Effector memory CD4-positive, alpha-beta T cell (primary cell): Measurements from ENCODE around the gene ALKBH5.
A peak's percentile ranks its signal among the peaks of the same experiment; 100 is the strongest.
"Not testable (repeated sequence)": the region's sequence is repeated elsewhere in the genome, so short reads cannot be mapped to it uniquely, and the experiment has no call there.

ENCODE experiments used
- DNase-seq, 3 donors: peaks; one replicate each; pipeline ENCODE4 v3.0.0-alpha.2; 2020
- H3K27ac ChIP-seq: 2 replicates; pipeline ENCODE4 v1.7.0; 2013; ENCODE audit warnings: mild to moderate bottlenecking, low read length, moderate library complexity; ENCODE audit not compliant: insufficient read depth, poor library complexity, severe bottlenecking
- H3K27me3 ChIP-seq: replicated peaks from 2 replicates; pipeline ENCODE4 v1.7.0; 2013; ENCODE audit warnings: mild to moderate bottlenecking, low read length; ENCODE audit not compliant: insufficient read depth, control insufficient read depth, poor library complexity, severe bottlenecking
- H3K36me3 ChIP-seq: 2 replicates; pipeline ENCODE4 v1.7.0; 2013; ENCODE audit warnings: mild to moderate bottlenecking, low read length, moderate library complexity; ENCODE audit not compliant: control insufficient read depth, insufficient read depth
- H3K4me1 ChIP-seq: 2 replicates; pipeline ENCODE4 v1.7.0; 2013; ENCODE audit warnings: low read length, mild to moderate bottlenecking; ENCODE audit not compliant: control insufficient read depth, insufficient read depth, poor library complexity, severe bottlenecking
- H3K4me3 ChIP-seq: 2 replicates; pipeline ENCODE4 v1.7.0; 2013; ENCODE audit warnings: low read length, low read depth, mild to moderate bottlenecking; ENCODE audit not compliant: insufficient read depth, poor library complexity, severe bottlenecking
- H3K9me3 ChIP-seq: 2 replicates; pipeline ENCODE4 v1.7.0; 2013; ENCODE audit warnings: mild to moderate bottlenecking, low read length, moderate library complexity; ENCODE audit not compliant: control insufficient read depth

The ALKBH5 gene

DNA sequence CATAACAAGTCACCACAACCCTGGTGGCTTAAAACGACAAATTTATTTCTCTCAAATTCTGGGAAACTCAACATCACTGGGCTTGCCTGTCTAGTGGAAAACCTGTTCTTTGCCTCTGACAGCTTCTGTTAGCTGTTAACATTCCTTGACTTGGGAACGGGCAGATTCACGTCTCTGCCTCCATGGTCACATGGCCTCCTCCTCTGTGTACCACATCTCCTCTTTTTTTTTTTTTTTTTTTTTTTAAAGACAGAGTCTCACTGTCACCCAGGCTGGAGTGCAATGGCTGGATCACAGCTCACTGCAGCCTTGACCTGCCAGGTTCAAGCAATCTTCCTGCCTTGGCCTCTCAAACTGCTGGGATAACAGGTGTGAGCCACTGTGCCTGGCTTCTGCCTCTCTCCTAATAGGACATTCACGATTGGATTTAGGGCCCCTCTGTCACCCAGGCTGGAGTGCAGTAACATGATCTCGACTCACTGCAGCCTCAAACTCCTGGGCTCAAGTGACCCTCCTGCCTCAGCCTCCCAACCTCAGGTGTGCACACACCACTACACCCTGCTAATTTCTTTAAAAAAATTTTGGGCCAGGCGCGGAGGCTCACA lies 30.1 kb downstream of the ALKBH5 start:
- H3K27me3 ChIP-seq, result no peaks in the 10 kb centered on the region
- DNase-seq, result no peak
- no peaks in the 10 kb centered on the region for H3K4me1 ChIP-seq
- no peaks in the 10 kb centered on the region for H3K9me3 ChIP-seq
- H3K27ac ChIP-seq, result no peak overlapping the region
- H3K36me3 ChIP-seq, result peaks cover 14% of the 10 kb centered on the region
- H3K4me3 ChIP-seq, result no peak overlapping the region

GRCh38 chr17:18216906-18217305 lies 33.3 kb downstream of the ALKBH5 start:
- not testable (repeated sequence) for H3K27me3 ChIP-seq, DNase-seq, H3K4me1 ChIP-seq, H3K36me3 ChIP-seq, H3K27ac ChIP-seq, H3K4me3 ChIP-seq, H3K9me3 ChIP-seq

- no peaks in the 10 kb centered on the region for H3K4me1 ChIP-seq
- DNase-seq, result peak; percentile 36 to 61 (median 48)
- H3K9me3 ChIP-seq, result no peaks in the 10 kb centered on the region
- no peaks in the 10 kb centered on the region for H3K27me3 ChIP-seq
- no peak overlapping the region for H3K27ac ChIP-seq
- no peaks in the 10 kb centered on the region for H3K36me3 ChIP-seq
- no peak overlapping the region for H3K4me3 ChIP-seq
Measured at GRCh38 chr17:18217412-18218015, 33.9 kb downstream of the ALKBH5 start.

DNA sequence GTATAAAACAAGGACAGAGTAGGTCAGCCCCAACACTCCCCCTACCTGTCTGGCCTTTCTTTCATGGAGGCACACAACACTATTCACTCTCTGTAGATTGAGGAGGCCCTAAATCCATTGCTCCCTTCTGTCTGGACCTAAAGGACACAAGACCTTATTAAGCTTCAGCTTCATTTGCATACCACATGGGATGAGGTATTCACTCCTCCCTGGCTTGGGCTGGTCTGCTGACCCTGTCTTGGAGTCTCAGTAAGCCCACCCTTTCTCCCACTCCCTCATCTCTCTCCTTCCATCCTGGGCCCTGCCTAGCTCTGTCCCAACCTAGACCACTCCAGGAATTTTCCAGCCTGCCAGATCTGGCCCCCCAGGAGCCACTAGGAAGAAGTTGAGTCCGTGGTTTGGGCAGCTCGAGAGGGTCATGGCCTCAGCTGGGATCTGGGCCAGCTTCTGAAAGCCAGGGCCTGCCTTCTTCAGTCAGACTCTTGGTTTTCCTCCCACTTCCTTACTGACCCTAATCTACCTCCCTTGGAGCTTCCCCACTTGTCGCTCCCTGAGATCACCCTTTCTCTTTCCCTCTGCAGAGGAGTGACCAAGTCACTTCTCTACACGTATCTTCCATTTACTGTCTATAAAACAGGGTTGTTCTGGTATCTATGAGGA lies 35.3 kb downstream of the ALKBH5 start:
- Histone ChIP-seq H3K27ac (no peak overlapping the region), H3K4me3 (no peak overlapping the region), H3K36me3 (no peaks in the 10 kb centered on the region), H3K4me1 (no peaks in the 10 kb centered on the region), H3K9me3 (no peaks in the 10 kb centered on the region), H3K27me3 (no peaks in the 10 kb centered on the region)
- DNase-seq, result no peak

DNA sequence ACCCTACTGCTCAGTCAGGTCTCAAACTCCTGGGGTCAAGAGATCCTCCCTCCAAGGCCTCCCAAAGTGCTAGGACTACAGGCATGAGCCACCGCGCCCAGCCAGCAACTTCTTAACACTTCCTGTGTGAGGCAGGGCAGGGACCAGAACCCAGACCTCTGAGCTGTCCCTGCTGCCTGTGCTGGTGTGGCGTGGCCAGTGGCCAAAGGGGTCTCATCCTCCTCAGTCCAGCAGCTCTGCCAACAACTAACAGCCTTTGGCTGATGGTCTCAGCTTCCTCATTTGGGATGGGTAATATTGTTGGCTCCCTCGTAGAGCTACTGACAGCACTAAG lies 40.4 kb downstream of the ALKBH5 start:
- Histone ChIP-seq H3K27me3 (no peaks in the 10 kb centered on the region), H3K4me3 (no peak overlapping the region), H3K4me1 (peaks cover 18% of the 10 kb centered on the region), H3K27ac (no peak overlapping the region), H3K9me3 (no peaks in the 10 kb centered on the region), H3K36me3 (no peaks in the 10 kb centered on the region)
- DNase-seq, result no peak

DNA sequence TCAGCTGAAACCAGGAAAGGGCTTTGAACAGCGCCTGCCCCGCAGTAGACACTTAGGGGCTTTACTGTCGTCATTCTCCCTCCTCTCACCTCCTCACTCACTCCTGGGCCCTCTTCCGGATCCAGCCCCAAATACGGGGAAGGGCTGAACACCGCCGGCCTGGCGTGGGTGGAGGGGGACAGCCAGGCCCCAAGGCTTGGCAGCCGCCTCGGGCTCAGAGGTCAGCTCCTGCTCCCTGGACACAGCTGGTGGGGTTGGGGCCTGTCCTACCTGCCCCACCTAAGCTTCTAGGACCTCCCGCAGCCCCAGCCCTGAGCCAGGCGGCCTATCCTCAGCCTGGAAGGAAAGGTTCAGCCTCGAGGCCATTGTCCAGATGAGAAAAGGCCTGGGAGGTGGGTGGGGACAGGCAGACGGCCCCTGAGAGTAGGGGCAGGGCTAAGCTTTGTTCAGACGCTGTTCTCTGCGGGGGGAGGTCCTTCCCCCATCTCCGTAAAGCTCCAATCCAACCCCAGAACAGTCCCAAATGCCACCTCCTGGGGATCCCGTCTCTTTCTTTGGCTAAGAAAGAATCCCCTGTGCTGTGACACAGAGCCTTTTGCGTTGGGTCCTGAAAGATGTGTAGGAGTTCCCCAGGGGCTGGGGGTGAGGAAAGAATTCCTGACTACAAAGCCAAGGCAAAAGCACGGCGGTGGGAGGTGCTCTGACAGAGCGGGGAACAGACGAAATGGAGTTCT lies 40.9 kb downstream of the ALKBH5 start:
- H3K27ac ChIP-seq, result no peak overlapping the region
- H3K4me1 ChIP-seq, result peaks cover 18% of the 10 kb centered on the region
- H3K4me3 ChIP-seq, result peak overlapping the region; percentile 40
- no peaks in the 10 kb centered on the region for H3K9me3 ChIP-seq
- DNase-seq, result no peak
- H3K27me3 ChIP-seq, result no peaks in the 10 kb centered on the region
- H3K36me3 ChIP-seq, result no peaks in the 10 kb centered on the region

DNA sequence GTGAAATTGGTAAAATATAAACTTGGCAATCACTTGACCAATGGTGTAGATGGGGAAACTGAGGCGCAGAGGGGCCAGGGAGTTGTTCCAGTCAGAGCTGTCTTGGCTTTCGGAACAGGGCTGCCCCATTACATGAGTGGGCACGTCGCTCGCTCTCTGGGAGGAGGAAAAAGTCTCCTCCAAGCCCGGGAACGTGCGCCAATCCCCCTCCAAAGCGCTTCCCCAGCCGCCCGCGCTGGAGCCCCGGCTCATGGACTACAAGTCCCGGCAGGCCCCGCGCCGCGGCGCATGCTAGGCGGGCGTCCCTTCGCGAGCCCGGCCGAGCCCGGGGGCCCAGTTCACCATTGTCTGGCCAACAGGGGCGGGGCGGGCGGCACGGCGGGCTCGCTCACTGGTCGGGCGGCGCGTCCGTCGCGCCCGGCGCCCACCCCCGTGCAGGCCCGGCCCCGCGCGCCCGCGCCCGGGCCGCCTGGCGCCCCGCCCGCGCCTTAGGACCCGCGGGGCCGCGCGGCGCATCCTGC lies 41.6 kb downstream of the ALKBH5 start, which contains the start of gene LLGL1:
LLGL1 (plus strand) TSS at position 515 of the 521 bp plus-strand sequence. CDS start 48 bp downstream, outside the sequence.
- H3K4me1 ChIP-seq, result peaks cover 18% of the 10 kb centered on the region
- no peaks in the 10 kb centered on the region for H3K36me3 ChIP-seq
- H3K27me3 ChIP-seq, result no peaks in the 10 kb centered on the region
- H3K9me3 ChIP-seq, result no peaks in the 10 kb centered on the region
- DNase-seq, result peak; percentile 89 to 94 (median 89)
- peak within 1 kb of the TSS; percentile 66 for H3K4me3 ChIP-seq
- peak within 1 kb of the TSS; percentile 50 for H3K27ac ChIP-seq

- Histone ChIP-seq H3K36me3 (no peaks in the 10 kb centered on the region), H3K4me1 (peaks cover 18% of the 10 kb centered on the region), H3K4me3 (peak overlapping the region; percentile 66), H3K27me3 (no peaks in the 10 kb centered on the region), H3K9me3 (no peaks in the 10 kb centered on the region), H3K27ac (peak overlapping the region; percentile 50)
- DNase-seq, result no peak
Measured at GRCh38 chr17:18225642-18226283, 42.1 kb downstream of the ALKBH5 start.

DNA sequence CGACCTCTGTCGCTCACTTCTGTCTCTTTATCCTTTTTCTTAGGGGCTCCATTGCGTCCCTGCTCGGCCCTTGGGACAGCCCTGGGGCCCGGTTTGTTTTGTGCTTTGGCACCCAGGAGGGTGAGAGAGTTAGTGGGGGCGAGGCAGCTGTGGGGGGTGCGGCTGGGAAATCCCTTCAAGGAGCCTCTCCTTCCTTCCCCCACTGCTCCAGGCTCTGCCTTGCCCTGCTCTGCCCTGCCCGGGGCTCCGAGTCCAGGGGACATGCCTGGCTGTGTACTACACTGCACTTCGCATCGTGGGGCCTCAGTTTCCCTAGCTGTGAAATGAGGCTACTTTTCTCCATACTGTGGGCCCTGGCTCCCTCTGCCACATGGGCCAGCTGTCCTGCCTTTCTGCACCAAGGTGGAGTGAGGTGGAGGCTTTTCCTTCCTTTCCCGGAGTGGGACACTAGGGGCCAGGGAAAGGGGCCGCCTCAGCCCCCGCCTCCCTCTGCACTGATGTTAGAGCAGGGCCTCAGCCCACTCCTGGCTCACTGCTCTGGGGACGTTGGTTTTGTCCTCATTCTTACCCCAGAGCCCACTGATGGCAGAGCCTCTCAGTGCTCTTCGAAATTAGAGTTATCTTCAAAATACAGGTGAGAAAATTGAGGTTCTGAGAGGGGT lies 42.8 kb downstream of the ALKBH5 start:
- no peak for DNase-seq
- H3K4me1 ChIP-seq, result peaks cover 18% of the 10 kb centered on the region

More for the DNA sequence above, 42.8 kb downstream of the ALKBH5 start:
- Histone ChIP-seq H3K27ac (peak overlapping the region; percentile 50), H3K36me3 (no peaks in the 10 kb centered on the region), H3K9me3 (no peaks in the 10 kb centered on the region), H3K4me3 (peak overlapping the region; percentile 66), H3K27me3 (no peaks in the 10 kb centered on the region)
